GM21447 (cell line): Measurements from ENCODE around the gene RDM1.
"Not testable (repeated sequence)": the region's sequence is repeated elsewhere in the genome, so short reads cannot be mapped to it uniquely, and the experiment has no call there.

Experiments used
- ATAC-seq: cut with Tn5 transposase; IDR thresholded peaks from one replicate; pipeline ENCODE4 v1.9.1; 2021; ENCODE audit not compliant: unreplicated experiment

RDM1 gene

DNA sequence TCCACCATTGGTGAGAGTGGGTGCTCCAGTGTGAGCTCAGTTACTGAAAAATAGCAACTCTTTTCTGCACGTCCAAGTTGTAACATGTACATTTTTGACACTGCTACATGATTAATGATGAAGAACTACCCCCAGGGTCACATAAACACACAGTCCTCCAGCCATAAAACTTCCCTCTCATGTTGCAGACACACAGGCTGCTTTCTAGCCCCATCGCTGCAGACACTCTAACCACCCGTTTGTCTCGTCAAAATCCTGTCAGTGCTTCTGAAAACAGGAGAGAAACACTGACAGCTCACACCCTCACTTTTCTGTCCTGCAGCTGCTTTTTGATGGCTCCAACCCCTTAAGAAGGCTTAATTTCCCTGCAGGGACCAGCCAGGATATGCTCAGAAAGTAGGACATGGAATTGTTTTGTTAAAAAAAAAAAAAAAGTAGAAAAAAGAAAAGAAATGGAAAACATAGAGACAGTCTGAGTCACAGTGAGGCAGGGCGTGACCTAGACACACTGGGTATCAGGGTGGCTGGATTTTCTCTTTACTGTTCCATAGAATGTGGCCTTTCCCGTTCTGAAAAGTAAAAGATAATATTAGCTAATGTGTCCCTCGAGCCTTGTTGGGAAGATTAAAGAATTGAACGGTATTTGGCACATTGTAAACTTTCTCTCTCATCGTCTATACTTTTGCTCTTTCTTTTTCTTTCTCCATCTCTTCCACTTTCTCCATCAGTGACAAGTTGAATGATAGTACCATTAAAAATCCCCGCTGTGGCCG lies 29.7 kb downstream of the RDM1 start:
- no peak for ATAC-seq

DNA sequence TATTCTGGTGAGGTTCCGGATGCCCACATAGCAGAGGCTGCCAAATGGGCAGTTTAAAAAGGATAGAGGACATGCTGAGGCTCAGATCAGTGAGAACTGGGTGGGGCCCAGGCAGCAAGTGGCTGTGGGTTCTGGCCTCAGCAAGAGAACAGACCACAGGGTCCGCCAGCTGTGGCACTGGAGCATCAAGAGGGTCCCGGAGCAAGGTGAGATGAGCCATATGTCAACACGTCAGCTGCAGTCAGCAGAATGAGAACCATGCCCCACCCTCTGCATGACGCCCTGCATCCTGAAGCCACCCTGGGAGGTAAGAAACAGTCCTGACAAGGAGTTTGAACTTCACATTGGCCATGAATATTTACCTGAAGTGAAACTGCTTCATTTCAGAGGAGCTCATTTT lies 30.3 kb downstream of the RDM1 start:
- no peak for ATAC-seq

DNA sequence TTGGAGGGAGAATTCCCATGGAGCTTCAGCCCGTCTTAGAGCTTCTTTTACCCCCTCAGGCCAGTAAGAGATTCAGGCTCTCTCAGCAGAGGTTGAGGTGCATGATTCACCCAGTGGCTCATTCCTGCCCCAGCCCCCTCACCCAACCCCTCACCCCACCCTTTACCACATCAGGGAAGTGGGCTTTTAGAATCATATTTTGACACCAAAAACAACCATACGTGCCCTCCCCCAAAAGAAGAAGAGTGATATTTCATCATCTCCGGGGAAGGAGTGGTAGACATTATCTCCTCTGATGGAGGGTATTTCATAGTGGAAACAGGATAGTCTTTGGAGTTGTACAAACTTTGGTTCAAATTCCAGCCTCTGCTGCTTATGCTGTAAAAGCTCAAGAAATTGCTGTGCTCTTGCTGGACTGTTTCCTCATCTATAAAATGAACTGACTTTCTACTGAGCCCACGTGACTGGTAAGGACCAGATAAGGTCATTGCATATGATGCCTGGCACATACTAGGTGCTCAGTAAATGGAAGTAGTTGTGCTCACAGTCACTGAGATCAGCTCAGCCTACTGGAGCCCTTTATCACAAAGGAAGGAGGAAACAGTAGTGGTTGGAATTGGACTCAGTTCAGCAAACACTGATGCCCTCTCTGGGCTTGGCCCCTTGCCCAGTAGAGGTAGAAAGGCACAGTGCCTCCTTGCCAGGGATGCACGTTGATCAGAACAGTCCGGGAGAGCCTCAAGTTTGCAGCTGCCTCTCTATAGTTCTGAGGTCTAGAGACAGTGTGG lies 32.1 kb downstream of the RDM1 start:
- no peak for ATAC-seq

DNA sequence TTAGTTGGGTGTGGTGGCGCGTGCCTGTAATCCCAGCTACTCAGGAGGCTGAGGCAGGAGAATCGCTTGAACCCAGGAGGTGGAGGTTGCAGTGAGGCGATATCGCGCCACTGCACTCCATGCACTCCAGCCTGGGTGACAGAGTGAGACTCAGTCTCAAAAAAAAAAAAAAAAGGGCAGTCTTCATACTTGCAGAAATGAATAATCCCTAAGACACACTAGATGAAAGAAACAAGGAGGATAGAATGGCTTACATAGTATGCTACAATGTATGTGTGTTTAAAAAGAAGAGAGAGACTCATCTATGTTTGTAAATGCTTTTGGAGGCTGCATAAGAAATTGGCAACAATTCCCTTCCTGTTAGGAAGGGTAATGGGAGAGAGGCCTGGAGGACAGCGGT lies 32.8 kb downstream of the RDM1 start:
- ATAC-seq, result not testable (repeated sequence)

DNA sequence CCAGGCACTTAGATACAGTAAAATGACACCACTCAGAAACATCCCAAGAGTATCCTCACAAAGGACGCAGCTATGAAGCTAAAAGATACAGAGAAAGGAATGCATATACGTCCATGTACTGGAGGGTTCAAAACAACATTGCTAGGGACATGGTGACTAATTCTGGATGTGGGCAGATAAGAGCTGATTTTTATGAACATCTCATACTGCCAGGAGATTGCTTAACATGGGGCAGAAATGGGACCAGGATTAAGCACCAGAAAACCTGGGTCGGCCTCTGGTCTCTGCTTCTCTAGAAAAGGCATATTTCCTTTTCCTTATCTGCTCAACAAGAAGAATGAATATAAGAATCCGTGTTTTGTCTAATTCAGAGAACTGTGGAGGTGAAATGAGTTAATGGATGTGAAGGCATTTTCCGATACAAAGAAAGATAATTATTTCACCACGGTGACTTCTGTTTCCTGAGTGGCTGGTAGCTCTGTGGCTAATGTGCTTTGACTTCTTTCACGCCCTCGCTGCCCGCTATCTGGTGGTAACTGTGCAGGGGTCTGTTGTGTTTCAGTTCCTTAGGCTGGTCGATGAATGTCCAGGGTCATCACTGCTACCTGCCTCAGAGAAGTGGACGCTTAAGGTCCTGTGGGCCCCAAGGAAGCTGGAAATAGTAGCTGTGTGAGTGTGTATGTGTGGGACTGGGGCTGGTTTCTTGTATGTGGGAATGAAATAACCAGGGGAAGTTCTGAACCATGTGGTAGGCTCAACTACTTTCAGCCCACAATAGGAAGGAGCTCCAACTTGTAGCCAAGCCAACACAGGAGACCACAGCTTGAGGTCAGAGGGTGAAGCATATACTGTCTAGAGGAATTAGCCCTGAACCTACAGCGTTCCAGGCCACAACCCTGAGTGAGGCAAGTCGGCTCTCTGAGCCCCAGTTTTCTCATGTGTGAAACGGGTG lies 34.7 kb downstream of the RDM1 start:
- peak; percentile 70 for ATAC-seq

DNA sequence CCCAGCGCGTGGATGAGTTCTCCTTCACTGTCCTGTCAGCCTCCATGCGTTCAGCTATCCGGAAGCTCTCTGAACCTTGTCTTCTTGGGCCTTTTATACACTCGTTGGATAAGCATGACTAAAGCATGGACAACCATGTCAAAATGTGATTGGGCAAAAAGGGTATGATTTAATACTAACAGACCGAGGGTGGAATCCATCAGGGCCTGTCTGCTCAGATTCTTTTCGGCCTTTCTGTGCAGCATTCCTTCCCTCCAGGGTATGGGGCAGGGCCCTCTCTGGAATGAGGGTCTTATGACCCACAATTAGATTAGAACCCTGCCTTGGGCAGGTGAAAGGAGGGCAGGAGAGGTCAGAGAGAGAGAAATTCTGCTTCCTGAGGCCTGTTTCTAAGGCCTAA lies 36.4 kb downstream of the RDM1 start:
- no peak for ATAC-seq

DNA sequence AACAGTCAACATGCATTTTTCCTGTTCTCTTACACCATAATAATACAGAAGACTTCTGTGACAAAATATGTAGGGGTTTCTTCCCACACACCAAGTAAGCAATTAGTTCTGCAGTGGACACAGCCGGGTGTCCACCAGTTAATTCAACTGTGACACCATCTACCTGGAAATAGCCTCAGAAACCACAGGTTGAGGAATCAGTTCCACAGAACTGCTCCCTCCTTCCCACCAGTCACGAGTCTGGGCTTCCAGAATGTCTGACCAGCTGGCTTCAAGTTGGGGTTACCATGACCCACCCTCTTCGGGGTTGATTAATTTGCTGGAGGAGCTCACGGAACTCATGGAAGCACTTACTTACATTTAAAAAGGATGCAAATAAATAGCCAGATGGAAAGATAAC lies 36.8 kb downstream of the RDM1 start:
- ATAC-seq, result no peak

DNA sequence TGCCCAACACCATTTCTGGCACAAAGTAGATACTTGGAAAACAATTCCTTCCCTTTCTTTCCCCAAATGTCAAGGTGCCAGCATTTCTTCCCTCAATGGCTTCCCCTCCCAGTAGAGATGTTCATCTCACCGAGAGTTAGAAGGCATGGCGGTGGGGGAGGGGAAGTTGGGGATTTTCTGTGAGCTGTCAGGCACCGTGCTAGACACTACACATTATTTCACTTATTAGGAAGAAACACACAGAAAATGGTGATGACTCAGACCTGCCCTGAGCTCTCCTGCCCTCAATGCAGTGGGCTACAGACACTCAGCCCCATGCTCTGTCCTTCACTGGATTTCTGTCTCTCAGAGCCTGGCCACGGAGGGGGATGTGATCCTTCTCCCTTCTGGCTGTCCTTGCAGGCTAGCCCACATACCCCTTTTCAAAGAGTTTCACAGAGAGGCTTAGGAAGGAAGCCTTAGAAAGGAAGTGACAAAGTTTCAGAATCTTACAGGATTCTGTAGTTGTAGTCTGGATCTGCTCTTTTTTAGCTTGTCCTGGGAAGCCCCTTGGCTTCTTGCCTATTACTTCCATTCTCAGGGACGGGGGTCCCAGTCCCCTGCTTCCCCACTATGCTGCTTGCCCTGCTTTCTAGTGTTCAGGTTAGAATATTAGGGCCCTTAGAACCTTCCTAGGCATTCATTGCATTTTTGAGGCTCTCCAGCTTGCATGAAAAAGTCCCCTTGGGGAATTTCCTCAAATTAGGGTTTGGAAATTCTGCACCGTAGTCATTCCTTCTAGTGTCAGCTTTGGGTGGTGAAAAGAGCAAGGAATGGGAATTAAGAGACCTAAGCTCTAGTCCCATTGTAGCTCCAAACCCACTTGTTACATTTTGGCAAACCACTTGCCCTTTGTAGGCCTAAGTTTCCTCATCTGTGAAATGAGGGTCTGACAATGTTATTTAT lies 38.2 kb downstream of the RDM1 start:
- ATAC-seq, result no peak

DNA sequence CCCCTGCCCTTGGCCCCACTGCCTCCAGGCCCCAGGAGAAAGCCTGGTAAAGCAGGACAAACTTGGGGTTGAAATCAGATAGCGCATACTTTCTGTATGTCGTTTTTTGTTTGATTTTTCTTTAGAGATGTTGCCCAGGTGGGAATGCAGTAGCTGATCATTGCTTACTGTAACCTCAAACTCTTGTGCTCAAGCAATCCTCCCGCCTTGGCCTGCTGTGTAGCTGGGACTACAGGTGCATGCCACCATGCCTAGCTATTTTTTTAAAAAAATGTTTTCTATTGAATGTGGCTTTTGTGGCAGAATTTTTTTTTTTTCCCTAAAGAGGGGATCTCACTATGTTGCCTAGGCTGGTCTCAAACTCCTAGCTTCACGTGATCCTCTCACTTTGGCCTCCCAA lies 39.3 kb downstream of the RDM1 start:
- no peak for ATAC-seq

DNA sequence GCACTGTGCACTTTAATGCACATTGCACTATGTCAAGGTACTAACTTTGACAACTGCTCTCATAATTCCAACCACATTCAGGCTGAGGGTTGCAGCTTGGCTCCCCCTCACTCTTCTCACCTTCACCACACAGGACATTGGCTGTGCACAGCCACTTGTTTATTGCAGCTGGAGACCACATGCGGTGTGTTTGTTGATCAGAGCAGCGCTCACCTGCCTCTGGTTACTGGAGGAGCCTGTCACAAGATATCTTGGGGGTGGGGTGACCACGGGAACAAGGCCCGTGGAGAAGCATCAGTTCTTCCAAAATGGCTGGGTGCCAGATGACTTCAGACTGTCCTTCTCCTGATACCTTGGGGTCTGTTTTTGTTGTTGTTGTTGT lies 39.8 kb downstream of the RDM1 start:
- peak; percentile 51 for ATAC-seq

DNA sequence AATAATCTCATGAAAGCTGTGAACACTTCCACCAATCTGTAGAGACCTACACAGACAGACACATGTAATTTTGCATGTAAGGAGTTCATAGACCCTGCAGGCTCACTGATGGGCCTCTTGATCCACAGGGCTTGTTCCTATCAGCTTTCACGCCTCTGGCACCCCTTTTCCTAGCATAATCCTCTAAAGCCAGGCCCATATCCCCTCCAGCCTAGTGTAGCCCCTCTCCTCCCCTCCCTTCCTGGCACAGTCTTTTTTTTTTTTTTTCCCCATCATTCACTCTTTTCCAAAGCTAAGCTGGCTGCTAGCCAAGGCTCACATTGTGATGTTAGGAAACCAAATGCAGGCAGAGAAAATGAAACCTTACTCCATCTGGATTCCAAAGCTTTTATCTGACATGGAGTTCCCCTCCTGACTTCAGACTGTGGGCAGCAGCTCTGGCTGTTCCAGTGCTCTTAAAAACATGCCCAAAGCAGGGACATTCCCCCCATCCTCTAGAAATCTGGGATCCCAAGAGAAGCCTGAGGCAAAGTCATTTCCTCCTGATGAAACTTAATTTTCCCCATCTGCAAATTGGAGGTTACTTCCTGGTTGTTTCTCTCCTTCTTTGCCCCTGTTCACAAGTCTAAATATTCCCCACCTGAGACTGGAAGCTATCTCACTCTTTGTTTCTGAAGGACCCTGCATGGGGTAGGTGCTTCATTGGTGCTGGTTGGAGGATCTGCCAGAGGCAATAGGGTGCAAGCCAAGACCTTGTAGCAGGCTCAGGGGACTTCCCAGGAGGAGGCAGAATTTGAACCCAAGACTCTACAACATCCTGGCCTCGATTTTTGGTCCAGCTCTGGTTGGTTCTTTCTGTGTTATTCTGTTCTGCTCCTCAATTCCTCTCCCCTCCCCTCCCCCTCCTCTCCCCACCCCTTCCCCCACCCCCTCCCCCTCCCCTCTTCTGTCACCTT lies 40.5 kb downstream of the RDM1 start:
- no peak for ATAC-seq

DNA sequence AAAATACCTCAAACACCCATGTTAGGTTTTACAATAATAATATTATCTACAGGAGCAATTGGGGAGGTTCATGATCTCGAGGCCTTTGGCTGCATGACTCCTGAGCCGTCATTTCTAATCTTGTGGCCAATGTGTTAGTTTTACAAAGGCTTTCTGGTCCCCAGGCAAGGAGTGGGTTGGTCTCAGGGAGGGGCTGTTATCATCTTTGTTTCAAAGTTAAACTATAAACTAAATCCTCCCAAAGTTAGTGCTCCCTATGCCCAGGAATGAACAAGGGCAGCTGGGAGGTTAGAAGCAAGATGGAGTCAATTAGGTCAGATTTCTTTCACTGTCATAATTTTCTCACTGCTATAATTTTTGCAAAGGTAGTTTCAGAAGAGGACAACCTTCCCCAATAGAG lies 41.3 kb downstream of the RDM1 start:
- ATAC-seq, result no peak

DNA sequence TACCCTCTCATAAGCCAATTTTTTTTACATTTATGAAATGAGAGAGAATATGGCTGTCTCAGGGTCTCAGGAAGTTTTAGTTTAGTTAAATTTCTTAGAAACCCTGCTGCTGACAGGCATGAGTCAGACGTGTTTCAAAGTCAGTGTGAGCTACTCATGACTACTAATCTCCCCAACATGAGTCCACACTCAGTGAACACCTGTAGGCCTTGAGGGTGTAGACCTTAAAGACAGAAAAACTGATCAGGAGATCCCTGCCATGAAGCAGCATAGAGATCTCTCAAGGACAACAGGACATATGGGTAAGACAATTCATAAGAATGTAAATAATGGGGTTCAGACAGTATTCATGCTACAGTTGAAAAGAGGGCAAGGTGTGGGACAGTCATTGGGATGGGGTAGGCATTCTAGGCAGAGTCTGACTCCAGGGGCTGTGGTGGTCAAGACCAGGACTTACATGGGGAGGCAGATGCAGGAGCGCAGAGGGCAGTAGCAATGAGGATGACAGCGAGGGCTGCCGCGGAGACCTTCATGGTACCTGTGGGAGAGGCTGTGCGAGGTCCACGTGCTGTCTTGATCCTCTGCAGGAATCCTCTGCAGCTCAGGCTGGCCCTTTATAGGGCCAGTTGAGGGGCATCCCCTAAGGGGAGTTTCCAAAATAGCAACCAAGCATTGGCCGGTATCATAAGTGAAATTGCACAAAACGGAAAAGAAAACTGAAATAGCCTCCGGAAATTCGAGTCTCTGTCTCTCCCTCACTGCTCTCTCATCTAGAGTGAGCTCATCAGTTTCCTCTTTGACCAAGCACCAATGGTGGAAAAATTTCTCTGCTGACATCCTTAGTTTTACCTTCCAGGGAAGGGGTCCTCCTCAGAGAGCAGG lies 50.6 kb downstream of the RDM1 start, which contains the start of gene CCL5:
CCL5 (minus strand) TSS at position 588 of the 882 bp plus-strand sequence.
- peak; percentile 87 for ATAC-seq

DNA sequence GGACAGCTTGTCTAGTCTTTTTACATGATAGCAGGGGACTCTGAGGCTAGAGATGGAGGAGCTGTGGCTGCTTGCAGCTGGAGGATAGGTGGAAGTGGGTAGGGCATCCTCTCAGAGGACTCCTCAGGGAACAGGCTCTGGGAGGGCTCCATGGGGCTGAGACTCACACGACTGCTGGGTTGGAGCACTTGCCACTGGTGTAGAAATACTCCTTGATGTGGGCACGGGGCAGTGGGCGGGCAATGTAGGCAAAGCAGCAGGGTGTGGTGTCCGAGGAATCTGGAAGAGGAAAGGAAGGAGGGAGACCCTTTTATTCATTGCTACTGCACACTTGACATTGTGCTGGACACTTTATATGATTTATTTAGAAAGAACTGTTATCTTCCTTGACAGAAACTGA lies 52.2 kb downstream of the RDM1 start:
- no peak for ATAC-seq

DNA sequence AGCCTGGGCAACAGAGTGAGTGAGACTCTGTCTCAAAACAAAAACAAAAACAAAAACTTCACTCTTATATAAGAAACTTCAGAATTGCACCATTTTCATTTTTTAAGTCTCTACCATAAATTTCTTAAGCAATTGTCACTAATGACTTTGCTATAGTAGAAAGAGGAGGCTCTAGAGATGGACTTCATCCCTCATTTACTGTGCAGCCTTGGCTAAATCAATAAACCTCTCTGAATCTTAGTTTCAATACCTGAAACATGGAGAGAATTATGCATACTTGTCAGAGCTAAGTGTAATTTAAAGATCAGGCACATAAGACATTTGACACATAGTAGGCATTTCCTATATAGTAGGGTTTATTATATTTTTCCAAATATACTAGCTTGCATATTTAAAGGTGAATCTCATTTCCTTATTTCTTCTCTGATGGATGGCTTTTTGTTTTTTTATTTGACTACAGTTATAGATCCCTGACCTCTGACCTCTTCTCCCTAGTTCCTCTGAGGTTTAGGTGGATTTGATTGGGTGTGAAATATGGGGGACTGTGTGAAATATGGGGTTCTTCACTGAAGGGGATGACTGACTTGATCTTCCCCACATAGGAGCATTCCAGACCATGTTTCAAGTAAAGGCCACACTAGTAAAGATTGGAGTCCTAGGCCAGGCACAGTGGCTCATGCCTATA lies 53.1 kb downstream of the RDM1 start:
- ATAC-seq, result no peak

DNA sequence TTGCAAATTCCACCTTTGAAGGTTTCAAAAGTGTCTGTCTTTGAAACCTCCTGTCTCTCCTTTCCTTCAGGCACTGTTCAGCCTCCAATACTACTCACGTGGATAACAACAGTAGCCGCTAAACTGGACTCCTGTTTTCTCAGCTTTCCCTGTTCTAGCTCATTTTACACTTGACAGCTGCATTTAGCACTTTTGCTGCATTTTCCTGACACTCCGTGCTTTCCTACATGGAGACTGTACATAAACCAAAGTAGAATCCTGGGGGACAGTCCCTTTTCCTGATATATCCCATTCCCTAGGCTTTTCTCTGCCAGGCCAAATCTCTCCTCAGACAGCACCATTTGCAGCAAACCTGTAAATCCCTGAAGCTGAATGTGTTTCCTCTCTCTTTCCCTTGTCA lies 54.0 kb downstream of the RDM1 start:
- ATAC-seq, result no peak

DNA sequence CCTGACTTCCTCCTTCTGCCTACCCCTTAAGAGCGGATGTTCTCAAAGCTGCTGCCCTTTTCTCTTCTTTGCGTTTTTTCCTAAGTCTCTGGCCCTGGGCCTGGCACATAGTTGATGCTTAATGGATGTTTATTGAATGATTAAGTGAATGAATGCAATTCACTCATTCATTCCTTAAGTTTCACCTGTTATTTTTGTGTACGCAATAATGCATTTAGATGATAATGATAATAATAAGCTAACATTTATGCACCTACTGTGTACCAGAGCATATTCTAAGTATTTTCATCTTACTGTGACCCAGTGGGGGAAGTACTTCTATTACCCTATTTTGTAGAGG lies 54.8 kb downstream of the RDM1 start:
- no peak for ATAC-seq
